Eye (tissue), 1 donor: ENCODE data around the gene LRIG1.
"Not testable (repeated sequence)": the region's sequence is repeated elsewhere in the genome, so short reads cannot be mapped to it uniquely, and the experiment has no call there.

Source experiments
- DNase-seq: peaks from one replicate; pipeline ENCODE4 v3.0.0-alpha.2; 2015

The LRIG1 gene

DNA sequence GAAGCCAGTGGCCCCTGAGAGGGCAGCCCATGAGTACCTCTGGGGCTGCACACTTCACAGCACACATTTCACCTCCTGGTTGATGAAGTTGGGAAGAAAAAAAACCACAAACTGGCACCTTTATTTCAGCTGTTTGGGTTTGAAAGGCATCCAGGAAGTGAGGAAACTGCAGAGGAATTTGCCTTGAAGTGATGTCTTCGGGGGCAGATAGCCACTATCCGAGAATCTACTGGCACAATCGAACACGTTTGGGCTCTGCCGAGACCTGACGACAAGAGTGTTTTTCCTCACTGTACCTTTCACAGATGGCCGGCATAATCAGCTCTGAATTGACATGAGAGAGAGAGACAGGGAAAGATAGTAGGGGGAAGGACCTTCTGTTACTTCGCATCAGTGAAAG, 59.7 kb downstream of the LRIG1 start:
- peak; percentile 72 for DNase-seq

DNA sequence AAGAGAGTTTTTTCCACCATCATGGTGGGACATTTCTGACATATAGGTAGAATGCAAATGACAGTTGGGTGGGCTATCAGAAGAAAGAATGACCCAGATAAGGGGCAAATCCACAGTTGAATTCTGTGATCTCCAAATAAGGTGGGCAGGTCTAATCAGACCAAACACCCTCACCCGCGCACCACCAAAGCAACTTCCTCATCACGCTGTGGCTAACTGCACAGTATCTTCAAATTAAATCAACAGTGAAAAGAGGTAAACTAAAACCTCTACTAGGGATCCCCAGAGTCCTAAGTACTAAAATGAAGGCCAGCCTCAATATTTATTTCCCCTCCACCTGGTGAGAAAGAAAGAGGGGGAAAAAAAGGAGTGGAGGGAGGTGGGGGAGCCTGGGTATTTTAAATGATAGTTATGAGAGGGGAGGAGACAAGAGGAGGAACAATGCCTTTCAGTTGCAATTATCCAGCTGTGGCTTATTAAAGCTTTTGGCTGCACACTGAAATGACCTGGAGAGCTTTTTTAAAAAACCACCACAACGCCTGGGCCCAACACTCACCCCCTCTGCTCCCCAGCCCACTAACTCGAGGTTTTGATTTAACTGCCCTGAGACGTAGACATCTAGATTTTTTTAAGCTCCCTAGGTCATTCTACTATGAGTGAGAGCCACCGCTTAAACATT, 61.0 kb downstream of the LRIG1 start:
- DNase-seq, result peak; percentile 65

- DNase-seq, result no peak
These were observed 62.8 kb downstream of the LRIG1 start for GRCh38 chr3:66438046-66438445.

- DNase-seq, result no peak
These were observed 63.4 kb downstream of the LRIG1 start for GRCh38 chr3:66437341-66437929.

DNA sequence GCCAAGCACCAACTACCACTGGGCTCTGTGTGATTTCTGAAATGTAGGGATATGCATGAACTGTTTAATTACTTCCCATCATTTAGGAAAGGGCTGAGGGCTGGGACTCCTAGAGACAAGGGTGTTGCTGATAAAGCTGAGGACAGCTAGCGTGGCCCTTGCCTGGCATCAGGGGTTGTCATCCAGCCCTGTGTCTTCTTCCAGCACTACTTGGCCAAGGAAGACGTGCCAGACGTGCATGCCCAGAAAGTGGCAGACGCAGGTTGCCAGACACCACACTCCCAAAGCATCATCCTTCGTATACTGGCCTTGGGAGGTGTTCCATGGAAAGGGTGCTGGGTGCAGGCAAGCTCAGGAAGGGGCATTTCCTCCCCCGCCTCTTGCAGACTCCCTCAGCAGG, 64.8 kb downstream of the LRIG1 start:
- no peak for DNase-seq

GRCh38 chr3:66434726-66435125, 66.1 kb downstream of the LRIG1 start:
- DNase-seq, result no peak

GRCh38 chr3:66433522-66433782, 67.4 kb downstream of the LRIG1 start:
- DNase-seq, result no peak

DNA sequence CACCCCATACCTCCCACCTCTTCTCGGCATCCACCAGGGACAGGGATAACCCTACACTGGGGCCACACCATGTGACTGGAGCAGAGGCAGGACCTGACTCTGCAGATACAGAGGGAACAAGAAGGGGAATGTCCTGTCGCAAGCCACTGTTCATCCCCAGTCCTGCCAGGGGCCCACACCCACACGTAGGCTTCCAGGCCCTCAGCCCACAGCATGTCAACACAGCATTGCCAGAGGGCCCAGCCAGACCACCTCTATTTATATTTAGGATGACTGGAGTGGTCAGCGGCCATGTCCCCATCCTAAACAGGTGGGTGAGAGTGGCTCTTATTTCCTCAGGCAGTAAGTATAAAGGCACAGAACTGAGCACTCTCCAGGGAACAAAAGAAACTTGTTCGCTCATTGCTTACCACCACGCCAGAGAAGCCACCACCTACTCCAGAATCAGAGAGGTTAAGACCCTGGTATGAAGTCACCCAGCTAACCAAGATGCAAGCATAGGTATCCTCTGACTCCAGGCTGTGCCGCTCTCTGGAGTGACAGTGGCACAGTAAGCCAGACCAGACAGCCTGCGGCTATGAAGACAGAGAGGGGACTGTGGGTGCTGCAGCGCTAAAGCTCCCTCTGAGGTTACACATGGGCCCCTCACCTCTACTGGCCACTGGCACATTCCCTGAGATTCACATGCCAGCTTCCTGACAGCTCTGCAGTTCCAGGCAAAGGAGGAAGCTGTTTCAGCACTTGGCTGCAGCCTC, 67.9 kb downstream of the LRIG1 start:
- DNase-seq, result no peak

- no peak for DNase-seq
These were observed 68.6 kb downstream of the LRIG1 start for GRCh38 chr3:66432041-66432766.

DNA sequence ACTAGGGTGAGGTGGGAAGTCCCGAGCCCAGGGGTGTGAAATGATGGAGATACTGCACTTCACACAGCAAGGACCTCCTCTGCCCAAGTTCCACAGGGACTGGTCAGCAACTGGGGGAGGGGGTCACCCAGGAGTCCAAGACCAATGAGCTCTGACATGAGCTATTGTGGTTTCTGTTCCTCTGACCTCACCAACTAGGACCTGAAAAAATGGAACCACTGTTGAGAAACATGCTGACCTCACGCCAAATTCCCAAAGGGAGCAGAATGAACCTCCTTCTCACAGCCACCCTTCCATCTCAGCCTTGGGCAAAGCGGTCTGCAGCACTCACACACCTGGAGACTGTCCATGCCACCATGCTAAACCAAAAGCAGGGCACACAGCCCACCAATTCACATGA, 69.3 kb downstream of the LRIG1 start:
- DNase-seq, result no peak

DNA sequence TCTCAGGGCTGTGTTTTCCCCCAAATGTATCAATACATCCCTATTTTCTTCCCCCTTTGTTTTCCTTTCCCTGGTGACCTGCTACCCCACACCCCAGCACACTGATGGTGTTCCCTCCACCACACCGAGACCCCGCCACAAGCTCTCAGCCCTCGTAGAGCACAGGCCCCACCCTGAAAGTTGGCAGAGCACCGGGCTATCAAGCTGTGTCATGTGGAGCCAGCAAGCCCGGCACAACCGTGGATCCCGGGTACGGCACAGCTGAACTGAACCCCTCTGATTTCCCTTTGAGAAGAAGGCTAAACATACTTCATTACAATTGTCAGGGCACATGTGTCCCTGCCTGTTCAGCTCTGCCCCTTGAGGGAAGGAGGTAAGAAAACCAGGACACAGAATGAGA, 69.9 kb downstream of the LRIG1 start:
- no peak for DNase-seq

DNA sequence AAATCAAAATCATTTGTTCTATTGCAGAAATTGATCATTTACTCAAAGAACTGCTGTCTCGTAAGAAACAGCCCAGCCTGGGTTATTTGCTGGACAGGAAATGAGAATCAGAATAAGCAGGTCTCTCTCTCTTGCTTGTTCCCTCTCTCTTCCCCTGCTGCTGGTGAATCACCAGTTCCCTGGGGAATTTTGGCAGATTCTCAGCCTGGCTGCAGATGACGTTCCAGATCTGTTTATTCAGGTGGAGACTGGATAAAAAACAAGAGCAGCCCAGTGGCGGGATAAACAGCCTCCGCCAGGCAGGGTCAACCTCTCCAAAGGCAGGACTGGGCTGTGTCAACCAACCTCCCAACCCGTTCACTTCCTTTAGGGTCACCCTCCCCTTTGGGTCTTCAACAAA, 72.1 kb downstream of the LRIG1 start:
- peak; percentile 88 for DNase-seq

- peak; percentile 51 for DNase-seq
These were observed 72.8 kb downstream of the LRIG1 start for GRCh38 chr3:66427951-66428474.

DNA sequence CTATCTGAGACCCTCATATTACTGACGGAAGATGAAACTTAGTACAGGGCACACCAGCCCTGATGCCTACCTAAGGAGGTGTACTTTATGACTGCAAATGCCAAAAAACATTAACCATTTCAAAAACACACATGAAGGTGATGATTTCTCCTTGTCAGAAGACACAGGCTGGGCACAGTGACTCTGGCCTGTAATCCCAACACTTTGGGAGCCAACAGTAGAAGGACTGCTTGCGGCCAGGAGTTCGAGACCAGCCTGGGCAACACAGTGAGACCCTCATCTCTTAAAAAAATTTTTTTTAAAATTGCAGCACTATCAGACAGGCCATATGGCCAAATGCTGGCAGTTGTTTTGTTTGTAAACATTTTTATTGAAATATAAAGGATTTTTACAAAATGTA, 73.5 kb downstream of the LRIG1 start:
- no peak for DNase-seq

DNA sequence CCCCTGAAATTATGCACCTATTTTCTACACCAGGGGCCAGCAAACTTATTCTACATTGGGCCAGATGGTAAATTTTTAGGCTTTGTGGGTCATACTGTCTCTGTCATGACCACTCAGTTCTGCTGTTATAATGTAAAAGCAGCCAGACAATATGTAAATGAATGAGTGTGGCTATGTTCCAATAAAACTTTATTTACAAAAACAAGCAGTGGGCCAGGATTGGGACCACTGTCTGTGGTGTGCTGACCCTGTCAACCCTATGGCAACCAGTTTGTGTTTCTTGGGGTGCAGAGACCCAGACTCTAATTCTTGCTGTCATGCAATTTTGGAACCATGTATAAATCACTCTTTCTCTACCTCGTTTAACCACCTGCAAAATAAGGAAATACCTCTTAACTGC, 74.7 kb downstream of the LRIG1 start:
- no peak for DNase-seq

- DNase-seq, result no peak
These were observed 75.2 kb downstream of the LRIG1 start for GRCh38 chr3:66425576-66426114.

DNA sequence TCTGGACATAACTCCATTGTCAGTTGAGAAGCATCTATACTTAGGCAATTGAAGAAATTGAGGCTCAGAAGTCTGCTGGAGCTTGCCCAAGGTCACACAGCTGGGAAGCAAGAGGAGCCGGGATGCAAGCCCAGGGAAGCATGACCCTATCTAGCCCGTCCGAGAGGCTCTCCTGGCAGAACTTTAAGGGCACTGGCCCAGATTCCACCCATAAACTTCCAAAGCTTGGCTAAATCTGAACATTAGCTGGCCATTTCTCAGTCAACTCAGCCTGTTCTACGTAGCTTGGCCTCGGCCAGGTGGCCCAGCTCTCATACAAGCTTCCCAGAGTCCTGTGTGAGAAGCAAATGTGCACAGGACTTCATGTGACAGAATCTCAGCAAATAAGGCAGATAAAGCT, 75.8 kb downstream of the LRIG1 start:
- DNase-seq, result no peak

GRCh38 chr3:66423791-66424190, 77.0 kb downstream of the LRIG1 start:
- no peak for DNase-seq

- not testable (repeated sequence) for DNase-seq
These were observed 78.9 kb downstream of the LRIG1 start for GRCh38 chr3:66421893-66422292.

DNA sequence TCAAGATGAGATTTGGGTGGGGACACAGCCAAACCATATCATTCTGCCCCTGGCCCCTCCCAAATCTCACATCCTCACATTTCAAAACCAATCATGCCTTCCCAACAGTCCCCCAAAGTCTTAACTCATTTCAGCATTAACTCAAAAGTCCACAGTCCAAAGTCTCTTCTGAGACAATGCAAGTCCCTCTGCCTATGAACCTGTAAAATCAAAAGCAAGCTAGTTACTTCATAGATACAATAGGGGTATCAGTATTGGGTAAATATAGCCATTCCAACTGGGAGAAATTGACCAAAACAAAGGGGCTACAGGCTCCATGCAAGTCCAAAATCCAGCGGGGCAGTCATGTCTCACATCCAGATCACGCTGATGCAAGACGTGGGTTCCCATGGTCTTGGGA, 79.7 kb downstream of the LRIG1 start:
- DNase-seq, result not testable (repeated sequence)

GRCh38 chr3:66419036-66419435, 81.8 kb downstream of the LRIG1 start:
- no peak for DNase-seq

GRCh38 chr3:66418475-66418931, 82.3 kb downstream of the LRIG1 start:
- DNase-seq, result no peak
